Measurements from ENCODE around the gene LILRA6. TPM values are rescaled to one million over a fixed set of nuclear protein-coding genes. Genes with fewer than 3 reads are reported as not detected.
"Not testable (repeated sequence)": the region's sequence is repeated elsewhere in the genome, so short reads cannot be mapped to it uniquely, and the experiment has no call there.

Gene LILRA6
- polyA plus RNA-seq, 2 donors: 0.08 to 0.26 TPM

- H3K36me3 ChIP-seq (ENCODE audit: control insufficient read depth in 2 of 2, insufficient read depth in 2 of 2, low read length in 1 of 2): no peaks in the 10 kb centered on the region
- no peak overlapping the region for H3K27ac ChIP-seq (ENCODE audit: low read depth in 2 of 2, low read length in 1 of 2)
- H3K27me3 ChIP-seq (ENCODE audit: control insufficient read depth in 1 of 2, insufficient read depth in 2 of 2, low read length in 2 of 2): peaks cover 0 to 2% of the 10 kb centered on the region in 2 donors
- no peaks in the 10 kb centered on the region for H3K9me3 ChIP-seq (ENCODE audit: control insufficient read depth in 2 of 2, insufficient read depth in 1 of 2, low read depth in 1 of 2, low read length in 1 of 2)
- WGBS, 2 donors: 60 to 62% methylated on average over 23 of the region's 23 CpGs
- H3K4me3 ChIP-seq (ENCODE audit: low read depth in 1 of 2, low read length in 2 of 2): no peak overlapping the region
- H3K4me1 ChIP-seq (ENCODE audit: control insufficient read depth in 2 of 2, insufficient read depth in 2 of 2, low read length in 1 of 2): no peaks in the 10 kb centered on the region
Measured at GRCh38 chr19:54253331-54254194, 11.0 kb upstream of the LILRA6 start.

GRCh38 chr19:54252845-54253244 is 10.3 kb upstream of the LILRA6 start:
- H3K27me3 ChIP-seq (ENCODE audit: control insufficient read depth in 1 of 2, insufficient read depth in 2 of 2, low read length in 2 of 2): peaks cover 0 to 2% of the 10 kb centered on the region in 2 donors
- no peaks in the 10 kb centered on the region for H3K36me3 ChIP-seq (ENCODE audit: control insufficient read depth in 2 of 2, insufficient read depth in 2 of 2, low read length in 1 of 2)
- no peaks in the 10 kb centered on the region for H3K9me3 ChIP-seq (ENCODE audit: control insufficient read depth in 2 of 2, insufficient read depth in 1 of 2, low read depth in 1 of 2, low read length in 1 of 2)
- H3K27ac ChIP-seq (ENCODE audit: low read depth in 2 of 2, low read length in 1 of 2): no peak overlapping the region
- H3K4me3 ChIP-seq (ENCODE audit: low read depth in 1 of 2, low read length in 2 of 2): no peak overlapping the region
- WGBS, 2 donors: 77 to 88% methylated on average over 11 of the region's 11 CpGs
- no peaks in the 10 kb centered on the region for H3K4me1 ChIP-seq (ENCODE audit: control insufficient read depth in 2 of 2, insufficient read depth in 2 of 2, low read length in 1 of 2)

GRCh38 chr19:54252243-54252642 is 9.7 kb upstream of the LILRA6 start:
- Histone ChIP-seq H3K27ac (ENCODE audit: low read depth in 2 of 2, low read length in 1 of 2) (no peak overlapping the region), H3K4me3 (ENCODE audit: low read depth in 1 of 2, low read length in 2 of 2) (no peak overlapping the region), H3K9me3 (ENCODE audit: control insufficient read depth in 2 of 2, insufficient read depth in 1 of 2, low read depth in 1 of 2, low read length in 1 of 2) (no peaks in the 10 kb centered on the region), H3K36me3 (ENCODE audit: control insufficient read depth in 2 of 2, insufficient read depth in 2 of 2, low read length in 1 of 2) (no peaks in the 10 kb centered on the region), H3K27me3 (ENCODE audit: control insufficient read depth in 1 of 2, insufficient read depth in 2 of 2, low read length in 2 of 2) (peaks cover 0 to 2% of the 10 kb centered on the region in 2 donors), H3K4me1 (ENCODE audit: control insufficient read depth in 2 of 2, insufficient read depth in 2 of 2, low read length in 1 of 2) (no peaks in the 10 kb centered on the region)
- 74 to 79% methylated on average over 9 of the region's 9 CpGs for WGBS, 2 donors

GRCh38 chr19:54248016-54248601 is 5.5 kb upstream of the LILRA6 start:
- 59 to 65% methylated on average over 8 of the region's 8 CpGs for WGBS, 2 donors
- Histone ChIP-seq H3K36me3 (ENCODE audit: control insufficient read depth in 2 of 2, insufficient read depth in 2 of 2, low read length in 1 of 2) (no peaks in the 10 kb centered on the region), H3K4me3 (ENCODE audit: low read depth in 1 of 2, low read length in 2 of 2) (no peak overlapping the region), H3K9me3 (ENCODE audit: control insufficient read depth in 2 of 2, insufficient read depth in 1 of 2, low read depth in 1 of 2, low read length in 1 of 2) (no peaks in the 10 kb centered on the region), H3K27me3 (ENCODE audit: control insufficient read depth in 1 of 2, insufficient read depth in 2 of 2, low read length in 2 of 2) (no peaks in the 10 kb centered on the region), H3K4me1 (ENCODE audit: control insufficient read depth in 2 of 2, insufficient read depth in 2 of 2, low read length in 1 of 2) (no peaks in the 10 kb centered on the region), H3K27ac (ENCODE audit: low read depth in 2 of 2, low read length in 1 of 2) (no peak overlapping the region)

GRCh38 chr19:54247106-54247930 is 4.7 kb upstream of the LILRA6 start:
- Histone ChIP-seq H3K9me3 (ENCODE audit: control insufficient read depth in 2 of 2, insufficient read depth in 1 of 2, low read depth in 1 of 2, low read length in 1 of 2) (no peaks in the 10 kb centered on the region), H3K4me3 (ENCODE audit: low read depth in 1 of 2, low read length in 2 of 2) (no peak overlapping the region), H3K27ac (ENCODE audit: low read depth in 2 of 2, low read length in 1 of 2) (no peak overlapping the region), H3K36me3 (ENCODE audit: control insufficient read depth in 2 of 2, insufficient read depth in 2 of 2, low read length in 1 of 2) (no peaks in the 10 kb centered on the region), H3K4me1 (ENCODE audit: control insufficient read depth in 2 of 2, insufficient read depth in 2 of 2, low read length in 1 of 2) (no peaks in the 10 kb centered on the region), H3K27me3 (ENCODE audit: control insufficient read depth in 1 of 2, insufficient read depth in 2 of 2, low read length in 2 of 2) (no peaks in the 10 kb centered on the region)
- 80 to 82% methylated on average over 20 of the region's 20 CpGs for WGBS, 2 donors

- Histone ChIP-seq H3K36me3 (ENCODE audit: control insufficient read depth in 2 of 2, insufficient read depth in 2 of 2, low read length in 1 of 2) (no peaks in the 10 kb centered on the region), H3K27ac (ENCODE audit: low read depth in 2 of 2, low read length in 1 of 2) (no peak overlapping the region), H3K4me1 (ENCODE audit: control insufficient read depth in 2 of 2, insufficient read depth in 2 of 2, low read length in 1 of 2) (no peaks in the 10 kb centered on the region), H3K27me3 (ENCODE audit: control insufficient read depth in 1 of 2, insufficient read depth in 2 of 2, low read length in 2 of 2) (no peaks in the 10 kb centered on the region), H3K4me3 (ENCODE audit: low read depth in 1 of 2, low read length in 2 of 2) (no peak overlapping the region), H3K9me3 (ENCODE audit: control insufficient read depth in 2 of 2, insufficient read depth in 1 of 2, low read depth in 1 of 2, low read length in 1 of 2) (no peaks in the 10 kb centered on the region)
- 58 to 68% methylated on average over 3 of the region's 3 CpGs for WGBS, 2 donors
Measured at GRCh38 chr19:54245936-54246335, 3.3 kb upstream of the LILRA6 start.

GRCh38 chr19:54243809-54244208 is 1.2 kb upstream of the LILRA6 start:
- H3K27ac ChIP-seq (ENCODE audit: low read depth in 2 of 2, low read length in 1 of 2); H3K9me3 ChIP-seq (ENCODE audit: control insufficient read depth in 2 of 2, insufficient read depth in 1 of 2, low read depth in 1 of 2, low read length in 1 of 2); H3K36me3 ChIP-seq (ENCODE audit: control insufficient read depth in 2 of 2, insufficient read depth in 2 of 2, low read length in 1 of 2); H3K4me1 ChIP-seq (ENCODE audit: control insufficient read depth in 2 of 2, insufficient read depth in 2 of 2, low read length in 1 of 2); H3K4me3 ChIP-seq (ENCODE audit: low read depth in 1 of 2, low read length in 2 of 2); H3K27me3 ChIP-seq (ENCODE audit: control insufficient read depth in 1 of 2, insufficient read depth in 2 of 2, low read length in 2 of 2): not testable (repeated sequence)
- 58 to 59% methylated on average over 4 to 7 of the region's 8 CpGs for WGBS, 2 donors

GRCh38 chr19:54242234-54242633 is 356 bp downstream of the LILRA6 start:
- 67% methylated on average over 4 of the region's 4 CpGs; no CpG with 5 or more reads in 1 of the 2 donors for WGBS, 2 donors

GRCh38 chr19:54240372-54241336 is 1.9 kb downstream of the LILRA6 start:
- not testable (repeated sequence) for H3K4me3 ChIP-seq (ENCODE audit: low read depth in 1 of 2, low read length in 2 of 2); H3K27ac ChIP-seq (ENCODE audit: low read depth in 2 of 2, low read length in 1 of 2); H3K4me1 ChIP-seq (ENCODE audit: control insufficient read depth in 2 of 2, insufficient read depth in 2 of 2, low read length in 1 of 2); H3K27me3 ChIP-seq (ENCODE audit: control insufficient read depth in 1 of 2, insufficient read depth in 2 of 2, low read length in 2 of 2); H3K9me3 ChIP-seq (ENCODE audit: control insufficient read depth in 2 of 2, insufficient read depth in 1 of 2, low read depth in 1 of 2, low read length in 1 of 2); H3K36me3 ChIP-seq (ENCODE audit: control insufficient read depth in 2 of 2, insufficient read depth in 2 of 2, low read length in 1 of 2)
- WGBS, 2 donors: 54 to 59% methylated on average over 13 to 19 of the region's 22 CpGs

More at GRCh38 chr19:54242234-54242633, 356 bp downstream of the LILRA6 start:
- H3K4me1 ChIP-seq (ENCODE audit: control insufficient read depth in 2 of 2, insufficient read depth in 2 of 2, low read length in 1 of 2); H3K4me3 ChIP-seq (ENCODE audit: low read depth in 1 of 2, low read length in 2 of 2); H3K9me3 ChIP-seq (ENCODE audit: control insufficient read depth in 2 of 2, insufficient read depth in 1 of 2, low read depth in 1 of 2, low read length in 1 of 2); H3K36me3 ChIP-seq (ENCODE audit: control insufficient read depth in 2 of 2, insufficient read depth in 2 of 2, low read length in 1 of 2); H3K27ac ChIP-seq (ENCODE audit: low read depth in 2 of 2, low read length in 1 of 2); H3K27me3 ChIP-seq (ENCODE audit: control insufficient read depth in 1 of 2, insufficient read depth in 2 of 2, low read length in 2 of 2): not testable (repeated sequence)
